Esophagus squamous epithelium (tissue), 5 donors: ENCODE measurements around the gene IGSF22. TPM values are rescaled to one million over a fixed set of nuclear protein-coding genes. Genes with fewer than 3 reads are reported as not detected.
"Not testable (repeated sequence)": the region's sequence is repeated elsewhere in the genome, so short reads cannot be mapped to it uniquely, and the experiment has no call there.

Experiments used
- DNase-seq: peaks from one replicate; lab custom pipeline; 2025; lab: John Stamatoyannopoulos, UW
- H3K27ac ChIP-seq, 4 donors: fragments of 200-600 bp; sonication (generic); one replicate each; pipeline ENCODE4 v1.5.1; 2016 to 2019; ENCODE audit warnings: mild to moderate bottlenecking in 1 of 4
- H3K27me3 ChIP-seq, 4 donors: fragments of 200-600 bp; sonication (generic); 1 replicate in 3 of 4; 2 replicates in 1 of 4; pipeline versions ENCODE4 v1.5.1 to v1.6.0; 2017 to 2021; ENCODE audit warnings: antibody characterized with exemption in 1 of 4
- H3K36me3 ChIP-seq, 3 donors: fragments of 200-600 bp; sonication (generic); one replicate each; pipeline ENCODE4 v1.5.1; 2016 to 2019
- H3K4me1 ChIP-seq, 3 donors: fragments of 200-600 bp; sonication (generic); one replicate each; pipeline ENCODE4 v1.5.1; 2017 to 2019
- H3K4me3 ChIP-seq, 4 donors: fragments of 200-600 bp; sonication (generic); 1 replicate in 3 of 4; 2 replicates in 1 of 4; pipeline ENCODE4 v1.5.1; 2016 to 2019; ENCODE audit warnings: mild to moderate bottlenecking in 2 of 4, moderate library complexity in 1 of 4
- H3K9me3 ChIP-seq, 3 donors: fragments of 200-600 bp; sonication (generic); one replicate each; pipeline ENCODE4 v1.5.1; 2016 to 2019
- POLR2A ChIP-seq, 4 donors: fragments of 450-650 bp; IDR thresholded peaks; one replicate each; pipeline ENCODE4 v1.6.1; 2017; ENCODE audit warnings: antibody characterized with exemption in 4 of 4, mild to moderate bottlenecking in 4 of 4, moderate library complexity in 3 of 4
- WGBS, 2 donors: methylation state at CpG; one replicate each; pipeline ENCODE4 v1.1.5; 2018; 5-methylcytosine and 5-hydroxymethylcytosine counted together
- intact Hi-C: fragments of 100-400 bp; cut with DNase I; formaldehyde crosslinking; loops from one replicate; pipeline ENCODE4 v1.15.0; 2022
- total RNA-seq, 4 donors: library from RNA; depleted of rRNA; stranded (reverse); fragments of >200 nt; gene quantifications; one replicate each; pipeline ENCODE4 v1.1.0, GENCODE V29; 2016
- TF ChIP-seq, protein P1 (sequence below), 6 experiments: fragments of 450-650 bp in 4 of 6; fragments of 200-600 bp in 2 of 6; sonication (generic) in 2 of 6; IDR thresholded peaks; one replicate each; pipeline ENCODE4 v1.5.1; 2016 to 2019; ENCODE audit warnings: antibody characterized with exemption in 6 of 6, mild to moderate bottlenecking in 4 of 6, moderate library complexity in 4 of 6
- donor health status: DM: yes; HTN: yes; CAD: no.

Gene IGSF22
- total RNA-seq, 4 donors from 2014 or later = under 0.01 TPM; not detected in 3

GRCh38 chr11:18697576-18697975 lies 28.4 kb downstream of the IGSF22 start:
- H3K27ac ChIP-seq = peak overlapping the region in 3 of 4 donors; percentile 74 to 91 (median 90)

DNA sequence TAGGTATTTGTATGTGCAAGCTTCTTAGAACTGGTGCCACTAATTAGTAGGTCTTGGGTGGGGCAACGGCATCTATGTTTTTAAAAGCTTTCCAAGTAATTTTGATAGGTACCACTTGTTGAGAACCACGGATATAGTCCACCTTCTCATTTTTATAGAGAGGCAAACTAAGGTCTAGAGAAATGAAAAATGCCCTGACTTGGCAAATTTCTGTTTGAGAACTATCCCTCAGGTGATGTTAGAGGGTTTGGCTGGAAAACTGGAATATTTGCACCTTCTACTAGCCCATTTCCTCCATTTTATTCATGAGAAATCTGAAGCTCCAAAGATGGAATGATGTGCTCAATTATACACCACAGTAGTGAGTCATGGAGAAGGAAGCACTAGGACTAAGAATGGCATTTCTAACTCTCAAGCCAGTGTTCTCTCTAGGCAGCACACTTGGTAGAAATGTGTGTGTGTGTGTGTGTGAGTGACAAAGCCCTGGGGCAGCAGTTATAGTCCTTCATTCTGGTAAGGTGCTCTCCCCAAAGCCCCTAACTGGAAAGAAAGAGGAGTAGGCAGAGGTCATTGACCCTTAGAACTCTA lies 29.3 kb downstream of the IGSF22 start:
- intact Hi-C loops = no loop called here
- H3K36me3 ChIP-seq = peaks cover 0 to 5% (median 0%) of the 10 kb centered on the region in 3 donors
- H3K9me3 ChIP-seq = no peaks in the 10 kb centered on the region
- DNase-seq = no peak
- no peak for TF ChIP-seq POLR2A (IDR thresholded peaks at IDR 0.05)
- TF ChIP-seq, protein P1, sequence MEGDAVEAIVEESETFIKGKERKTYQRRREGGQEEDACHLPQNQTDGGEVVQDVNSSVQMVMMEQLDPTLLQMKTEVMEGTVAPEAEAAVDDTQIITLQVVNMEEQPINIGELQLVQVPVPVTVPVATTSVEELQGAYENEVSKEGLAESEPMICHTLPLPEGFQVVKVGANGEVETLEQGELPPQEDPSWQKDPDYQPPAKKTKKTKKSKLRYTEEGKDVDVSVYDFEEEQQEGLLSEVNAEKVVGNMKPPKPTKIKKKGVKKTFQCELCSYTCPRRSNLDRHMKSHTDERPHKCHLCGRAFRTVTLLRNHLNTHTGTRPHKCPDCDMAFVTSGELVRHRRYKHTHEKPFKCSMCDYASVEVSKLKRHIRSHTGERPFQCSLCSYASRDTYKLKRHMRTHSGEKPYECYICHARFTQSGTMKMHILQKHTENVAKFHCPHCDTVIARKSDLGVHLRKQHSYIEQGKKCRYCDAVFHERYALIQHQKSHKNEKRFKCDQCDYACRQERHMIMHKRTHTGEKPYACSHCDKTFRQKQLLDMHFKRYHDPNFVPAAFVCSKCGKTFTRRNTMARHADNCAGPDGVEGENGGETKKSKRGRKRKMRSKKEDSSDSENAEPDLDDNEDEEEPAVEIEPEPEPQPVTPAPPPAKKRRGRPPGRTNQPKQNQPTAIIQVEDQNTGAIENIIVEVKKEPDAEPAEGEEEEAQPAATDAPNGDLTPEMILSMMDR (IDR thresholded peaks at IDR 0.05) = no peak
- H3K4me3 ChIP-seq = no peak overlapping the region
- WGBS, 2 donors = 88 to 93% methylated on average over 2 of the region's 2 CpGs
- no peak overlapping the region for H3K27ac ChIP-seq
- peaks cover 12 to 29% (median 13%) of the 10 kb centered on the region in 3 donors for H3K4me1 ChIP-seq
- no peaks in the 10 kb centered on the region for H3K27me3 ChIP-seq

More at GRCh38 chr11:18697576-18697975, 28.4 kb downstream of the IGSF22 start:
- Histone ChIP-seq H3K27me3 (no peaks in the 10 kb centered on the region), H3K4me3 (no peak overlapping the region), H3K9me3 (no peaks in the 10 kb centered on the region), H3K36me3 (peaks cover 0 to 13% (median 4%) of the 10 kb centered on the region in 3 donors), H3K4me1 (peaks cover 12 to 29% (median 13%) of the 10 kb centered on the region in 3 donors)
- no peak for TF ChIP-seq POLR2A (IDR thresholded peaks at IDR 0.05)
- TF ChIP-seq, protein P1 (IDR thresholded peaks at IDR 0.05) = no peak
- DNase-seq = no peak
- 86 to 95% methylated on average over 4 of the region's 4 CpGs for WGBS, 2 donors
- intact Hi-C loops = no loop called here

DNA sequence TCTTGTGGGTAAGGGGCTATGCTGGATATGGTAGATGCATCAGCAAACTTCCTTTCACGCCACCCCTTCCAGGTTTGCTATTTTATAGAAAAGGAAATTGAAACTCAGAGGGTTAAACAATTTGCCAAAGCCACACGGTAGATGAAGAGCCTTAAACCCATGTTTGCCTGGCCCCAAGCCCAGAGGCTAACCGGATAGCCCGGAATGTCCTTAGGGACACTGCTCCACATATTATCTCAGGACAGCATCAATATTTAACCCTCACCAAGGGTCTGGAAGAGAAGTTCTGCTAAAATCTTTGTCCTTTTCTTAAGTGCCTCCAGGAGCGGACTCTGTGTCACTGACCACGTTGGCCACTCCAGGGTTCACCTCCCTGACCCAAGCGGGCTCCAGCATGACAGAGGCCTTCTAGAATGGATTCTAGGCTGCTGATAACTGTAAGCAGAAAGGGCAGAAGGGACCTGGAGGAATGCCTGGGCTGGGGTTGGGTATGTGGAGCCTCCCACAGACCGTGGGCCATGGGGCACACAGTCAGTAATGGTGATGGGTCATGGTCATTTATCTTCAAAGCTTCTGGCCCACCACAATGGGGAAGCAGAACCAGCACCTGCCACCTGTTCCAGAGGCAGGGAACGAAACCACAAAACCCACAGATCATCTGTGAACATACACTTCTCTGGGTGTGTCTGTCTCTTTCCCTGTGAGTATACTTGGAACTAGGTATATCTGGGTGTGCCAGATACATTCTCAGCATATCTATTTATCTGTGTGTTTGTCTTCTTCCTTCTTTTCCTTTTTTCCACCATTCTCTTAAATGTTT lies 32.8 kb downstream of the IGSF22 start:
- 58 to 65% methylated on average over 8 of the region's 9 CpGs for WGBS, 2 donors
- Histone ChIP-seq H3K9me3 (no peaks in the 10 kb centered on the region), H3K36me3 (no peaks in the 10 kb centered on the region), H3K27me3 (no peaks in the 10 kb centered on the region), H3K27ac (no peak overlapping the region), H3K4me1 (peaks cover 0 to 5% (median 0%) of the 10 kb centered on the region in 3 donors), H3K4me3 (no peak overlapping the region)
- intact Hi-C loops = no loop called here
- TF ChIP-seq, protein P1 (IDR thresholded peaks at IDR 0.05) = no peak
- TF ChIP-seq POLR2A (IDR thresholded peaks at IDR 0.05) = no peak
- no peak for DNase-seq

GRCh38 chr11:18691467-18692140 lies 34.4 kb downstream of the IGSF22 start:
- H3K27me3 ChIP-seq, DNase-seq, H3K27ac ChIP-seq, intact Hi-C loops, H3K9me3 ChIP-seq, H3K4me3 ChIP-seq, H3K4me1 ChIP-seq, H3K36me3 ChIP-seq: not testable (repeated sequence)
- WGBS, 2 donors = 66 to 82% methylated on average over 4 of the region's 4 CpGs

DNA sequence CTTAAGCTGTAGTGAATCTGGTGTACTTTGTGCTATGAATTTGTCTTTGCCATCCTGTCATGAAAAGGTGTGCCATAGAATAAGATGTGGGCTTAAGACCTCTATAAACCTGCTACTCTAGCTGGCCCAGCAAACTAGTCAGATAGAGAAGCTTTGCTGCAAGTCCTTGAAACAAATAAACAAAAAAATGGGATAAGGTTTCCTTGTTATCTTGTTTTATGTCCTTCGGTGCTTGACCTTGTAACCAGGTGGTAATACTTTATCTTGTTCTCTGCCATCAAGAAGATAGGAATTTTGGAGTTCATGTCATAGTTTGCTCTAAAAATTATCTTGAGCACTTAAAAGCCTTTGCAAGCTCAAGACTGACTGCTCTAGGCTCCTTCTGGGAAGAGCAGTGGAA lies 41.7 kb downstream of the IGSF22 start:
- Histone ChIP-seq H3K4me3 (no peak overlapping the region), H3K4me1 (no peaks in the 10 kb centered on the region), H3K36me3 (no peaks in the 10 kb centered on the region), H3K27ac (no peak overlapping the region), H3K27me3 (no peaks in the 10 kb centered on the region), H3K9me3 (no peaks in the 10 kb centered on the region)
- intact Hi-C loops = no loop called here
- TF ChIP-seq, protein P1 (IDR thresholded peaks at IDR 0.05) = no peak
- TF ChIP-seq POLR2A (IDR thresholded peaks at IDR 0.05) = no peak
- no peak for DNase-seq
- WGBS, 2 donors = 27 to 86% methylated on average over 1 of the region's 1 CpG
